LHCN-M2 (cell line): ENCODE results near the gene TSHZ2. TPM values are rescaled to one million over a fixed set of nuclear protein-coding genes. Genes with fewer than 3 reads are reported as not detected.

Experiments
- DNase-seq: peaks from one replicate; pipeline ENCODE4 v3.0.0-alpha.2; 2012; ENCODE audit warnings: low read depth
- total RNA-seq: library from RNA; depleted of rRNA; stranded (reverse); fragments of >200 nt; gene quantifications from 2 replicates; pipeline ENCODE4 v1.2.3, GENCODE V29; 2014

Gene TSHZ2
- total RNA-seq, 1 experiment from 2014 or later: not detected

DNA sequence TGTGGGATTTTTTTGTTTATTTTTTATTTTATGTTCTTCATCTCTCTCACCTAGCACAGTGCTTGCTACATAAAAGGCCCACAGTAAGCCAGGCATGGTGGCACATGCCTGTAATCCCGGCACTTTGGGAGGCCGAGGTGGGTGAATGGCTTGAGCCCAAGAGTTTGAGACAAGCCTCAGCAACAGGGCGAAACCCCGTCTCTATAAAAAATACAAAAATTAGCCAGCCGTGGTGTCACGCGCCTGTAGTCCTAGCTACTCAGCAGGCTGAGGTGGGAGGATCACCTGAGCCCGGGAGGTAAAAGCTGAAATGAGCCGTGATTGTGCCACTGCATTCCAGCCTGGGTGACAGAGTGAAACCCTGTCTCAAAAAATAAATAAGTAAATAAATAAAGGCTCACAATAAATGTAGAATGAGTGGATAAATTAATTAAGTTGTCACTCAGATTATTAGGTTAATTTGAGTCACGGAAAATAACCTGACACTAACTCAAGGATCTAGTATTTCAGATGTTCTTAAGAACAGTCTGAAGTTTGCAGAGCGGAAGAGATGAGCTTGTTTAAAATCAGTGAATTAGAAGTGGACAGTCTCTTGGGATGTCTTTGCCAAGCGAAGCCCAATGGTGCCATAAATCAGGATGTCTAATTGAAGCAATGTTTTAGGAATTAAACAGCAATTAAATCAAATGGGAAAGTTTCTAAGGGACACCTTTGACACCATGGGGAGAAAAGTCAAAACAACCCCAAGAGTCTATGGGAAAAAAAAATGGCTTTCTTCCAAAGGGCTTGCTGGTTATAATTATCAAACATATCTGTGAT lies 407.1 kb downstream of the TSHZ2 start:
- no peak for DNase-seq

DNA sequence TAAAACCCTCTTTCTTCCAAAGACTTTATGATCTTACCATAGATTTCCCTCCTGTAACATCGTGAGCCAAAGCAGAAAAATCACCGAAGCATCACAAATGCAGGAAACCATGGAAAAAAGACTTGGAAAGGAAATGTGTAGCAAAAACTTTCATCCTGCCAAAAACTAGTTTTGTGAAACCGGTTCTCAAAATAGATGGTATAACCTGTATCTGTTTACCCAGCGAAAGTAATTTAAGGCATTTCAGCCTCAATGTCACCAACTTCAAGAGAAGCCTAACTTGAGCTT lies 407.6 kb downstream of the TSHZ2 start:
- DNase-seq: no peak

GRCh38 chr20:53381568-53382262 lies 409.6 kb downstream of the TSHZ2 start:
- no peak for DNase-seq

GRCh38 chr20:53382263-53382844 lies 410.2 kb downstream of the TSHZ2 start:
- no peak for DNase-seq

DNA sequence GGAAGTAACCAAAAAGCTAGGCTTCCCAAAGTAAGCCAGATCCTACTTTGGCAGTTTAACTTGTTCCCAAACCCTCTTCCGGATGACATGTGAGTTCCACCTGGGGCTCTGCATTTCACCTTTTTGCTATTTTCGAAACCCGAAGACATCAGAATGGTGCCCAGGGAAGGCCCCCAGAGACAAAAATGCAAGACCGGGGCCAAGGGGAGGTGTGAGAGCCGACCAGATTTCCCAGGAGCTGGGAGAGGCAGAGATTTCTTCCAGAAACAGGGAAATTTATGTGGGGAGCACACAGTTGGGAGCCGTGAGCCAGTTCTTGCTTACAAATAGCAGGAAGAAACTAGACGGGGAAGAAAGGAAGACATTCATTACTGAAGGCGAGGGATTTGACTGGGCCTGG lies 411.8 kb downstream of the TSHZ2 start:
- no peak for DNase-seq

DNA sequence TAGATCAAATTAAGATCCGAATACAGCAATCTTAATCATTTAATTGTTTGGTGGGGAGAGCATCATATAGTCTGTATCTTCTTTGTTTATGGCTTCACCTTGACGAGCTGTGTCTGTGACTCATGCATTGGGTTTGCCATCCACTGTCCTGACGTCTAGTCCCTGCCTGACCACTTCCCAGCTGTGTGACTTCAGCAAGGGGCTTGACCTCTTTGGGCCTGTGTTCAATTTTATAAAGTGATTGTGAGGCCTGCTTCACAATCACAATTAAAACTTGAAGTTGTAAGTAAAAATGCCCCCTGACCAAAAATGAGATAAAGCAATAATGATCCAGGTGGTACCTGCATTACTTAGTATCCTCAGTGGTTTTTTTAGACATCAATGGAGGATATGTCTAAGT lies 412.2 kb downstream of the TSHZ2 start:
- DNase-seq: no peak

DNA sequence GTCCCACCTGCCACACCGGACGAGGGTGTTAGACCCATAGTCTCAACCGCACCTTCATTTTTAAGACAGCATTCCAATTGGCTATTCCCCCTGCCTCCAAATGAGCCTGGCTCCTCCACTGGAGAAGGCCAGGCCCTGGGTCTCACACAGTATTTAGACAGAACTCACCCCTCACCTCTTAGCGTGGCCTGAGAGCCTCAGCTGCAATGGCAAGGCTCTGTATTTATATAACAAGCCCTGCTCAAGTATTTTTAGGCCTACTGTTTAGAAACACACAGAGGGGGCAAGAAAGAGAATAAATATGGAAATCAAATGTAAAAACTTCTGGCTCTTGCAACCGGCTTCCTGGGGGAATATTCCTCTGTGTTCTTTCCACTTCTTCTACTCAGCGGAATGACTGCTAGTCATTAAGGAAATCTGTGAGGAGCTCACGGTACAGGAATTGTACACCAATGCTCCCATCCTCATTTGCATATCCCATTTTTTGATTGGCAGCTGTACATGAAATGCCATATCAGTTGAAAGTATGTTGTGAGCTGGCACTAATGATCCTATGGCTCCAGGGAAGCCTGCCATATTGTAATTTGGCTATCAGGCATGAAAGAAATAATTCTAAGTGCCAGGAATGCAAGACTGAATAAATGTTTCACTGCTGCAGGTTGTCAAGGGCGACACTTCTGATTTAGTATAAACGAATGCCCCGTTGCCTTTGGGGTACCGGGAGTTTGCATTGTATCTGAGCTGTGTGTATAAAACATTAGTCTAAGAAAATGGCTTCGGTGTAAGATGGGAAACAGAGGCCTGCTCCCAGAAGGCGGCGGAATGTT lies 414.0 kb downstream of the TSHZ2 start:
- DNase-seq: no peak

GRCh38 chr20:53387983-53388675 lies 416.0 kb downstream of the TSHZ2 start:
- DNase-seq: no peak

- DNase-seq: no peak
These were observed 417.6 kb downstream of the TSHZ2 start for GRCh38 chr20:53389516-53390300.

GRCh38 chr20:53390770-53391169 lies 418.6 kb downstream of the TSHZ2 start:
- DNase-seq: no peak

- no peak for DNase-seq
These were observed 422.3 kb downstream of the TSHZ2 start for GRCh38 chr20:53394433-53394832.

- DNase-seq: no peak
These were observed 423.2 kb downstream of the TSHZ2 start for GRCh38 chr20:53395188-53395923.

- no peak for DNase-seq
These were observed 426.9 kb downstream of the TSHZ2 start for GRCh38 chr20:53399083-53399482.

DNA sequence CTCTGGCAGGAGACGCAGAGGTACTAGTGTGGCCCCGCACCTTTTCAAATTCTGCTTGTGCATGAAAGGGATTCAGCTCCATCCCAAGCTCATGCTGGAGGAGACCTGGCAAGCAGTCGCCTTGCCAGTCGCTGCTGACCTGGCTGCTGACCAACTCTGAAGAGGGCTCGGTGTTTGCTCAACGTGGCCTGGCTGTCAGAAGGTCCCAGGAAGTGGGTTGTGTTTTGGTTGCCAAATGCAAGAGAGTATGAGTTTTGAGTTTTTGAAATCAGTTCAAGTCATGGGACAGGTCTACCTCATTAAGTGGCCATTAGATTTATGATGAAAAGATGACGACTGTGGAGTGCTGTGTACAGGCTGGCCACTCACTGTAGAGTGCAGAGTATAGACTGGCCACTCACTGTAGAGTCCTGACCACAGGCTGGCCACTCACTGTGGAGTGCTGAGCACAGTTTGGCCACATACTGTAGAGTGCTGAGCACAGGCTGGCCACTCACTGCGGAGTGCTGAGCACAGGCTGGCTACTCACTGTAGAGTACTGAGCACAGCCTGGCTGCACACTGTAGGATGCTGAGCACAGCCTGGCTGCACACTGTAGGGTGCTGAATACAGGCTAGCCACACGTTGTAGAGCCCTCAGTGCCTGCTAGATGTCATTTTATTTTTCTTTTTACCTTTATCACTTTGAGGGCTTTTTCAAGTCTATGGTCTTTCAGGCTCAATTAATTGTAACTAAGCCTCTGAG lies 427.6 kb downstream of the TSHZ2 start:
- DNase-seq: no peak

DNA sequence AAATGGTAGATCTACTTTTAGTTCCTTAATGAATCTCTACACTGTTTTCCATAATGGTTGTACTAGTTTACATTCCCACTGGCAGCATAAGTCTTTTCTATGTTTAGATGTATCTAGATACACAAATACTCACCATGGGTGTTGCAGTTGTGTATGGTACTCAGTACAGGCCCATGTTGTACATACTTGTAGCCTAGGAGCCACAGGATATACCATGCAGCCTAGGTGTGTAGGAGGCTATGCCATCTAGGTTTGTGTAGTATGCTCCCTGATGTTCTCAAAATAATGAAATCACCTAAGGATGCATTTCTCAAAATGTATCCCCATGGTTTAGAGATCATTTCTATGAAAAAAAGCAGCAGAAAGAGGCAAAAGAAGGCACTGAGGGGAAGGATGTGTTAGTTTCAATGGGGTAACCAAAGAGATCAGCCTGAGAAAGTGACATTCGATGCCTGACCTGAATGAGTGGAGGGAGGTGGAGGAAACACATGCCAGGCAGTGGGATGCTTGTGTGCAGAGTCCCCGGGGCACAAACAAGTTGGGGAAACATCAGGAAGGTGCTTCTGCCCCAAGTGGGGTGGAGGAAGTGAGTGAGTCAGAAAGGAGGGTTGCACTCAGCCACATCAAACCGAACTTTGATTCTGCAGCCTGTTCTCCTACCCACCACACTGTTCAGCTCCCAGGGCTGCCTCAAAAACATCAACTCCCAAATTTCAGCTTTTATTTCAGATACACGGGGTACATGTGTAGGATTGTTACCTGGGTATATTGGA lies 430.3 kb downstream of the TSHZ2 start:
- DNase-seq: no peak

GRCh38 chr20:53403029-53403428 lies 430.9 kb downstream of the TSHZ2 start:
- no peak for DNase-seq

- no peak for DNase-seq
These were observed 433.0 kb downstream of the TSHZ2 start for GRCh38 chr20:53405139-53405538.

GRCh38 chr20:53406580-53406979 lies 434.4 kb downstream of the TSHZ2 start:
- DNase-seq: no peak
